Dedifferentiated amniotic fluid mesenchymal stem cell (primary cell): ENCODE results near the gene ZNF575.

Source experiments
- DNase-seq: peaks from one replicate; pipeline ENCODE4 v3.0.0-alpha.2; 2016; ENCODE audit errors: extremely low spot score

The ZNF575 gene

GRCh38 chr19:43574424-43575155, 41.6 kb downstream of the ZNF575 start:
- DNase-seq, result no peak

DNA sequence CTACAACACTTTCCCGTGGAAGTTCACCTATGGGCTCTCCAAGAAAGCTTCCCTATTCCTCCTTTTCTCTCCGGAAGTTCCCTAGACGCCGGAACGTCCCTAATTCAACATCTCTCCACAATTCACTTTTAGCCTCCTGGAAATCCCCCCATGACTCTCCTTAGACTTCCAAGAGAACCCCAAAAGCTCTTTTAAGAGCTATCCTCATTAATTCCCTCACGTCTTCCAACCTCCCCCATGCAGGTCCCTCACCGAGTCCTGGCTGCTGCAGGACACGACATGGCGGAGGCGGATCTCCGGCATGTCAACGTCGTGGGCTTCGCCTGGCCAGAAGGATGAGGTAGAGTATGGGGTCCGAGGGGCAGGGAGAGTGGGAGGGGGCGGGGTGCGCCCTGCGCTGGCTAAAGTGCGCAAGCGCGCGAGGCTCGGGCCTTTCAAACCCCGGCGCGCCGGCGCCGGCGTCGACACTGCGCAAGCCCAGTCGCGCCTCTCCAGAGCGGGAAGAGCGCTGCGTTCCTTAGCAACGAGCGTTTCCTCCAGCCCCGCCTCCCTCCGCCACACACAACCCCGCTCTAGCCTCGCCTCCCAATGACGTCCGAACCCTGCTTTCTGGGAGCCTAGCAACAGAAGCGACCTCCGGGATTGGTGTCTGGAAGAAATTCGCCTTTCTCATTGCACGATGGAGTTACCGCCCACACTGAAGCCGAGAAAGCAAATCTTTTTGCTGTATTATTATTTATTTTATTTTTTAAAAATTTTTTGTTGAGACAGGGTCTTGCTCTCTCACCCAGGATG, 42.4 kb downstream of the ZNF575 start, which contains the start of the genes PINLYP and XRCC1:
Gene PINLYP (plus strand): TSS at position 646 of the 795 bp plus-strand sequence. CDS start 1,391 bp downstream, outside the sequence.
Gene XRCC1 (minus strand): TSS at position 372 of the 795 bp plus-strand sequence. CDS start 69 bp downstream, at position 303.
- DNase-seq, result peak; percentile 99

DNA sequence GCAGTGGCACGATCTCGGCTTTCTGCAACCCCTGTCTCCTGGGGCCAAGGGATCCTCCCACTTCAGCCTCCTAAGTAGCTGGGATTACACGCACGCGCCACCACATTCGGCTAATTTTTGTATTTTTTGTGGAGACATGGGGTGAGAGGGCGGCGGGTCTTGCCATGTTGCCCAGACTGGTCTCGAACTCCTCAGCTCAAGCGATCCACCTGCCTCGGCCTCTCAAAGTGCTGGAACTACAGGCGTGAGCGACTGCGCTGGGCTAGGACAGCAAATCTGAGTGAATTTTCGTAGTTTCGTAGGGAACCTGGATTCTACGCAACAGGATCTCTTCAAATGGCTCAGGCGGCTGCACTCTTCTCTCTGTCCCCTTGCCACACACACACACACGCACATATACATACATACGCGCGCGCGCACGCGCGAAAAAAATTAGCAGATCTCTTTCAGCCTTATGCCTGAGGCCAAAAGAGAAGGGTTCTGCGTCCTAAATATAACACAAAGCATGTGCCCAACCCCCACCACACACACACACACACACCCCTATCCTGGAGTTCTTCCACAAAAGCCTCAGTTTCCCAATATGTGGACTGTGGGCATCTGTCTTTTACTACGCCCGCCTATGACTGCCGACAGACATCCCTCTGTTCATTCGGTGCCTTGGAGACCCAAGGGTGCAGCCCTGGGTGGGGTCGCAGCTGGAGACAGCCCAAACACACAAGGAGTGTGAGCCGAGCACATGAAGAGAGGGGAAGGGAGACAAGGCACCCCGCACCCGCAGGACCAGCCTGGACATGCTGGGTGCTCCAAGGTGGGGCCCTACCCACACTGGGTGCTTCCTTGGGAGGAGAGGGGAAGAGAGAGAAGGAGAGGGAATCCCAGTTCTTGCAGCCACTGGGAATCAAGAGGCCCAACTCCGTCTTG, 43.2 kb downstream of the ZNF575 start:
- no peak for DNase-seq

DNA sequence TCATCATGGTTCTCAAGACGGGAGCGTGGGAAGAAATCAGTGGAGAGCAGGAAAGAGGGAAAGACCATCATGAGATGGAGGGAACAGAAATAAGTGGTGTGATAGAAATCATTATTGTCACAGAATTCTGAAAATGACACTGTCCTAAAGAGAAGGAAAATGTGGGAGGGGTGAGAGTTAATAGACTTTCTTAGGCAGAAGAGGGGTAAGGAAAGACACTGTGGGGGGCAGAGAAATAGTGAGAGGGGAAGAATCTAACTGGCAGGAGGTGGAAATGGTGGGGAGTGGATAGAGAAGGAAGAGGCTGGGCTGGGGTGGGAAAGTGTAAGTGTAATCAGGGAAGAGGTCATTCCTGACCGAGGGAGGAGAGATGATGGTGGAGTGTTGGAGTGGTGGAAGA, 45.8 kb downstream of the ZNF575 start:
- DNase-seq, result no peak

DNA sequence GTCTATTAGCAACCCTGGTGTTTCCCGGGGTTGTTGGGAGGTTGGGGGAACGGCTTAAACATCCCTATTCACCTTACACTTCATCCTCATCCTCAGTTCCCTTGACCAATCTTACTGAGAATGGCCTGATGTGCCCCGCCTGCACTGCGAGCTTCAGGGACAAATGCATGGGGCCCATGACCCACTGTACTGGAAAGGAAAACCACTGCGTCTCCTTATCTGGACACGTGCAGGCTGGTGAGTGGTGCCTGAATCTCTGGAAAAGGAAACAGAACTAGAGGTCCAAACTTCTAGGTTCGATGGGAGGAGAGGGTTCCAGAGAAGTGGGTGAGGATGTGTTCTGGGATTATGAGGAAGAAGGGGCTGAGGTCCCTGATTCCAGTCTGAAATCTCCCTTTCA, 48.5 kb downstream of the ZNF575 start:
- no peak for DNase-seq

GRCh38 chr19:43582495-43582894, 49.5 kb downstream of the ZNF575 start:
- DNase-seq, result no peak

- no peak for DNase-seq
These were observed 51.5 kb downstream of the ZNF575 start for GRCh38 chr19:43584484-43584883.
